Inflammatory macrophage (primary cell): ENCODE measurements around the gene NAPSA.
"Not testable (repeated sequence)": the region's sequence is repeated elsewhere in the genome, so short reads cannot be mapped to it uniquely, and the experiment has no call there.

Source experiments
- DNase-seq, 2 donors: peaks; one replicate each; pipeline ENCODE4 v3.0.0-alpha.2; 2020 to 2022
- total RNA-seq, 18 experiments: gene quantifications; one replicate each; lab custom pipeline; 2026; ENCODE audit warnings: mixed read lengths in 6 of 18, inconsistent platforms in 2 of 18; lab: John Stamatoyannopoulos, UW

The NAPSA gene
- 0 to 1.5 (median 0.27) reads per million in 18 experiments for total RNA-seq

- DNase-seq, result no peak
Measured at GRCh38 chr19:50365434-50366306, at the start of gene NAPSA. Gene NAPSA (minus strand): TSS chr19:50365639. CDS start chr19:50365621, 18 bp downstream.

DNA sequence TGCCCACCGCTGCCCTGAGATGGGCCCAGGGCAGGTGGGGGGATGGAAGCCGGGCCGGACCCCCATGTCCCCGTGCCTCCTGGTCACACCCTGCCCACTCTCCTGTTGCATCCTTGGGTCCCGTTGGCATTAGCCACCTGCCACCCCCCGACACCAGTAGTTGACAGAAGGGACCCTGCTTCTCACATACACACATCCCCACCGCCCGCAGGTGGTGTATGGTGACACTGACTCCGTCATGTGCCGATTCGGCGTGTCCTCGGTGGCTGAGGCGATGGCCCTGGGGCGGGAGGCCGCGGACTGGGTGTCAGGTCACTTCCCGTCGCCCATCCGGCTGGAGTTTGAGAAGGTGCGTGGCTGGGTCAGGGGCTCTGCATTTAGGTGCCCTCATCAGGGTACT lies 48.1 kb upstream of the NAPSA start:
- DNase-seq, result no peak

GRCh38 chr19:50413096-50413495 lies 47.7 kb upstream of the NAPSA start:
- no peak for DNase-seq

- no peak for DNase-seq
Measured at GRCh38 chr19:50412419-50412818, 47.0 kb upstream of the NAPSA start.

GRCh38 chr19:50410109-50410508 lies 44.7 kb upstream of the NAPSA start:
- DNase-seq, result no peak

GRCh38 chr19:50409347-50409746 lies 43.9 kb upstream of the NAPSA start:
- no peak for DNase-seq

GRCh38 chr19:50406829-50407228 lies 41.4 kb upstream of the NAPSA start:
- DNase-seq, result no peak

- no peak for DNase-seq
Measured at GRCh38 chr19:50406156-50406820, 40.8 kb upstream of the NAPSA start.

DNA sequence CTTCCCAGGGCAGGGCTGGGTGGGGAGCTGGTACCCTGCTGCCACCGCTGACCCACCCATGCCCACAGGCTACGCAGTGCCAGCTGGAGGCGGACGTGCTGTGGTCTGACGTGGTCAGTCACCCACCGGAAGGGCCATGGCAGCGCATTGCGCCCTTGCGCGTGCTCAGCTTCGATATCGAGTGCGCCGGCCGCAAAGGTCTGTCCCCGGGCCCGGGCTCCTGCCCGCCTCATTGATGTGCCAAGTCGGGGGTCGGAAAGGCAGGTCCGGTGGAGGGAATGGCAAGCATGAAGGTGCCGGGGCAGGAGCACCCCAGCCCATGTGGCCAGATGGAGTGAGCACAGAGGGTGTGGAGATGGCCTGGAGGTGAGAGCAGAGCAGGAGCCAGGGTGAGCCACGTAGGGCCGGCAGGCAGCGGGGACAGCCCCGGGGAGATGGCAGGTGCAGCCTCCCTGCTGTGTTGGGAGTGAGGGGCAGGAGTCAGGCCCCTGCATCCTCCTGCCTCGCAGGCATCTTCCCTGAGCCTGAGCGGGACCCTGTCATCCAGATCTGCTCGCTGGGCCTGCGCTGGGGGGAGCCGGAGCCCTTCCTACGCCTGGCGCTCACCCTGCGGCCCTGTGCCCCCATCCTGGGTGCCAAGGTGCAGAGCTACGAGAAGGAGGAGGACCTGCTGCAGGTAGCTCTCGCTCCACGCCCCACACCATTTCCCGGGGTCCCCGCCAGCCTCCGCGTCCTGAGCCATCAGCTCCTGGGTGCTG lies 37.3 kb upstream of the NAPSA start:
- no peak for DNase-seq

GRCh38 chr19:50401605-50402450 lies 36.4 kb upstream of the NAPSA start:
- DNase-seq, result no peak

- no peak for DNase-seq
Measured at GRCh38 chr19:50399368-50399745, 33.9 kb upstream of the NAPSA start.

DNA sequence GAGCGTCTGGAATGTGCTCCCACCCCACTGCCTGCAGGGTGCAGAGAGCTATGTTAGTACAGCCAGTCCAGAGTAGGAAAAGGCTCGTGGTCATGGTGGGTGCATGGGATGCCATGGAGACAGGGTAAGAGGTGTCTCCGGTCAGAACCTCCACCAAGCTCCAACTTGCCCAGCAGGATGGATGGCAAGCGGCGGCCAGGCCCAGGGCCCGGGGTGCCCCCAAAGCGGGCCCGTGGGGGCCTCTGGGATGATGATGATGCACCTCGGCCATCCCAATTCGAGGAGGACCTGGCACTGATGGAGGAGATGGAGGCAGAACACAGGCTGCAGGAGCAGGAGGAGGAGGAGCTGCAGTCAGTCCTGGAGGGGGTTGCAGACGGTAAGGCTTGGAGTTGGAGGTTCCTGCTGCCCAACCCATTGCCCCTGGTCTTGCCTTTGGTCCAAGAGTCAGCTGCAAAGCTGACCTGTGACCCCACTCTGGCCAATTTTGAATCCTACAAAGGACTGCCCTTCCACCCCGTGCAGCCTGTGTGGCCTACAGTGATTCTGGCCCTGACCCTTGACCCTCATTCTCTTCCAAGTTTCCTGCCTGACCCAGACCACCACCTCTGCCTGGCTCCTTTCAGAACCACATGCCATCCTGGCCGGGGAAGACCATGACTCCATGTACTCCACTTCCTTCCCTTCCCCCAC lies 33.4 kb upstream of the NAPSA start:
- DNase-seq, result no peak

GRCh38 chr19:50394017-50394416 lies 28.6 kb upstream of the NAPSA start:
- DNase-seq, result no peak

DNA sequence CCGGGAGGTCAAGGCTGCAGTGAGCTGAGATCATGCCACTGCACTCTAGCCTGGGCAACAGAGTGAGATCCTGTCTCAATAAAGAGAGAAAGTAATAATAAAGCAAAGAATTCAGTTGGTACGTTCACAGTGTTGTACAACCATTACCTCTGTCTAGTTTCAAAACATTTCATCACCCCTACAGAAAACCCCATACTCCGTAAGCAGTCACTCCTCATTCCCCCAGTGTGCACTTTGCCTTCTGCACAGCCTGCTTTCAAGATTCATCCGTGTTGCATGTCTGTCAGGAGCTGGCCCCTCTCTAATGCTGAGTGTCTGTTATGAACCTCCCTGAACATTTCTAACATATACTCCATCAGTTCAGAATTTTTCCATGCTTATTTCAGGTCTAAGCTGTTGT lies 28.1 kb upstream of the NAPSA start:
- no peak for DNase-seq

- no peak for DNase-seq
Measured at GRCh38 chr19:50392759-50393158, 27.3 kb upstream of the NAPSA start.

DNA sequence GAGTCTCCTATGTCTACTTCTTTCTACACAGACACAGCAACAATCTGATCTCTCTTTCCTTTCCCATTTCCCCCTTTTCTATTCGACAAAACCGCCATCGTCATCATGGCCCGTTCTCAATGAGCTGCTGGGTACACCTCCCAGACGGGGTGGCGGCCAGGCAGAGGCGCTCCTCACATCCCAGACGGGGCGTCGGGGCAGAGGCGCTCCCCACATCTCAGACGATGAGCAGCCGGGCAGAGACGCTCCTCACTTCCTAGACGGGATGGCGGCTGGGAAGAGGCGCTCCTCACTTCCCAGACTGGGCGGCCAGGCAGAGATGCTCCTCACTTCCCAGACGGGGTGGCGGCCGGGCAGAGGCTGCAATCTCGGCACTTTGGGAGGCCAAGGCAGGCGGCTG lies 25.5 kb upstream of the NAPSA start:
- DNase-seq, result not testable (repeated sequence)

GRCh38 chr19:50390295-50390694 lies 24.9 kb upstream of the NAPSA start:
- not testable (repeated sequence) for DNase-seq

DNA sequence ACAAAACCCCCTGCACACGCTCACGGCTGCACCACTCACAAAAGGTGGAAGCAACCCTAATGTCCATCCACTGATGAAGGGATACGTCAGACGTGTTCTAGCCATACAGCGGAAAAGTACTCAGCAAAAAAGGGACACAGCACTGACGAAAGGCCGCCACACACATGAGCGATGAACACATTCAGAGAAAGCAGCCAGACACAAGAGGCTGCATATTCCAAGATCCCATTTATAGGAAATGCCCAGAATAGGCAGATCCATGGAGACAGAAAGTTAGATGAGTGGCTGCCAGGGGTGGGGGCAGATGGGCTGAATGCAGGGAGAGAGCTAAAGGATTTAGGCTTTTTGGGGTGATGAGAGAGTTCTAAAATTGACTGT lies 22.4 kb upstream of the NAPSA start:
- DNase-seq, result no peak

DNA sequence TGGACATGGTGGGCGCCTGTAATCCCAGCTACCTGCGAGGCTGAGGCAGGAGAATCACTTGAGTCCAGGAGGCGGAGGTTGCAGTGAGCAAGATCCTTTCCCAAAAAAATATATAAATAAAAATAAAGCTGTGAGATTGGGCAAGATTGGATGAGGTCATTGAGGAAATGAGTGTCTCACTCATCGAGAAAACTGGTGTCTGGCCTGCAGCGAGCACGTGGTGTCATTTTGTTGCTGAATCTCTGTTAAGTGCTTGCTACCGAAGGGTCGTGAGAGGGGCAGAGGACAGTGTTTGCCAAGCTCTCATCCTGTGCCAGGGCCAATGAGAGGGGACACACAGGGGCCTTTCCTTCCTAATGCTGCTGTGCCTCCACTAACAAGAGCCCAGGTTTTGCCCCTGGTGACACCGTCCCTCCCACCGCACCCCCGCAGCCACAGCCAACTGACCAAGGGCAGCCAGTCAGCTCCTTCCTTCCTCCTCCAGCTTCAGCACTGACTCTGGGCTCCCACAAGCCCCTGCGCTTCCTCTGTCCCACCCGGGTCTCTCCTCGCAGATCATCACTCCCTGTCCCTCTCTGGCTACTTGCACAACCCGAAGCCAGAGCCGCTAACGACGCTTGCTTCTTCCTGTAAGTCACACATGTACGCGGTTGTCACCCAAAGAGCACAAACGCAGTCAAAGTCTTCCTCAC lies 21.9 kb upstream of the NAPSA start:
- DNase-seq, result peak; percentile 88 to 92

GRCh38 chr19:50384685-50385535 lies 19.5 kb upstream of the NAPSA start:
- DNase-seq, result peak; percentile 90 to 97
